Renal cortex interstitium (tissue), 11 donors: ENCODE results near the gene PLA2G2C. TPM values are rescaled to one million over a fixed set of nuclear protein-coding genes. Genes with fewer than 3 reads are reported as not detected.
"Not testable (repeated sequence)": the region's sequence is repeated elsewhere in the genome, so short reads cannot be mapped to it uniquely, and the experiment has no call there.

ENCODE experiments used
- DNase-seq, 11 donors: peaks; one replicate each; pipeline ENCODE4 v3.0.0-alpha.2; 2013; ENCODE audit warnings: low read depth in 9 of 11, low spot score in 4 of 11; ENCODE audit errors: extremely low read depth in 1 of 11
- polyA plus RNA-seq, 3 donors: library from polyadenylated mRNA; unstranded; fragments of 120-200 nt; gene quantifications; one replicate each; pipeline ENCODE4 v1.2.1, GENCODE V29; 2013; ENCODE audit not compliant: insufficient read length in 3 of 3

PLA2G2C gene
- polyA plus RNA-seq, 3 donors, result 0.11 to 0.33 TPM; not detected in 1

DNA sequence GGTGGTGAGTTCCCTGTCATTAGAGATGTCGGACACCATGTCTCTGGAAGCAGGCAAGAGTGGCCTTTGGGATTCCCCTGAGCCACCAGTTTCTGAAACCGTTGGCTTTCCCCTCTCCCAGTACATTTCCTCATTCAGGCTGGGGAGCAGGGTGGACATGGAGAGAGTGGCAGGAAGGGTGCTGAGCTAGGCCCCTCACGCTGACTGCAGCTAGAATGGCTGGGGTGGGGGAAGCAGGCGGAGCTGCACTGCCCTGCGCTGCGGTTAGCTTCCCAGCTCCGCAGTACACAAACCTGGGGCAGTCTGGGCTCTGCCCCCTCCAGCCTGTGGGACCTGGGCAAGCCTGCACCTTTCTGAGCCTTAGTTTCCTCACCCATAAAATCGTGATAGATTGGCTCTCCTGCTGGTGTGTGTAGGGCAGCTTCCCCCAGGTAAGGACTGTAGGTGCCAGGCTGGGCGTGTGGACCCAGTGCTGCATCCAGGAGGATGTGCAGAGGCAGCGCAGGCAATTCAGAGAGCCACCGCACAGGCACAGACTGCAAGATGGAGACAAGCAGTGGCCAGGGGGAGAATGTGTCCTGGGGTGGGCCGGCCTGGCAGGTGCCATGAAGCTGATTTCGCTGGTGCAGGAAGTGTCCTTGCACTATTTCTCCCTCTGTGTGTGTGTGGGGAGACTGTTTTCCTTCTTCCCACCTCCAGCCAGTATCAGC lies 44.2 kb downstream of the PLA2G2C start:
- no peak for DNase-seq

DNA sequence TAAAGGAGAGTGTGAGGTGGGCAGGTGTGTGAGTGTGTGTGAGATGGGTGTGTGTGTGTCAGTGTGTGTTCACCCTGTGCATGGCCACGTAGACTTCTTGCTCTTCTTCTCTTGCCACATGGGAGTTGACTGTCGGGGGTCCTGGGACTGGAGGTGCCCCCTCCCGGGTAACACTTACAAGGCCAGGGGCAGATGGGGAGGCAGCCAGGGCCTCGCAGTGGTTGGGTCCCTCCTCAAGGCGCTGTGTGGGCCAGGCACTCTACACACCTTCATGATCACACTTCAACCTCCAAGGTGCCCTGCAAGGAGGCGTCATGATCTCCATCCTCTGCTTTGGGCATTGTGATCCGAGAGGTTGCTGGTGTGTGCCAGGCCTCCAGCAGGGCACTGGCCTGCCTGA lies 44.9 kb downstream of the PLA2G2C start:
- DNase-seq, result no peak

DNA sequence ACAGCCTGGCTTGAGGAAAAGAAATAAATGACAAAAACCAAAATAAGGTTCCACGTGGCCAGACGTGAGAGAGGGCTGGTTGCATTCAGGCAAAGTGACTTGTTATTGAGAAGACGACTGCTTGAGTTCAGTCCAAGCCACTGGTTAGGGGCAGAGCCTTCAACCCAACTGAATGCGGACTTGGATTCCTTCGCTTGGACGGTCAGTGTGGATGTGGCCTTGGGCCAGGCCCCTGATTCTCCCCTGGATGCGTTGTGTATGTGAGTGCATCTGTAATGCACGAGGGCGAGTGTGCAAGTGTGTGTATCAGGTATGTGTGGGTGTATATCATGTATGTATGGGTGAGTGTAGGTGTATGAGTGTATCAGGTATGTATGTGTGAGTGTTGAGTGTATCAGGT lies 45.3 kb downstream of the PLA2G2C start:
- DNase-seq, result no peak

DNA sequence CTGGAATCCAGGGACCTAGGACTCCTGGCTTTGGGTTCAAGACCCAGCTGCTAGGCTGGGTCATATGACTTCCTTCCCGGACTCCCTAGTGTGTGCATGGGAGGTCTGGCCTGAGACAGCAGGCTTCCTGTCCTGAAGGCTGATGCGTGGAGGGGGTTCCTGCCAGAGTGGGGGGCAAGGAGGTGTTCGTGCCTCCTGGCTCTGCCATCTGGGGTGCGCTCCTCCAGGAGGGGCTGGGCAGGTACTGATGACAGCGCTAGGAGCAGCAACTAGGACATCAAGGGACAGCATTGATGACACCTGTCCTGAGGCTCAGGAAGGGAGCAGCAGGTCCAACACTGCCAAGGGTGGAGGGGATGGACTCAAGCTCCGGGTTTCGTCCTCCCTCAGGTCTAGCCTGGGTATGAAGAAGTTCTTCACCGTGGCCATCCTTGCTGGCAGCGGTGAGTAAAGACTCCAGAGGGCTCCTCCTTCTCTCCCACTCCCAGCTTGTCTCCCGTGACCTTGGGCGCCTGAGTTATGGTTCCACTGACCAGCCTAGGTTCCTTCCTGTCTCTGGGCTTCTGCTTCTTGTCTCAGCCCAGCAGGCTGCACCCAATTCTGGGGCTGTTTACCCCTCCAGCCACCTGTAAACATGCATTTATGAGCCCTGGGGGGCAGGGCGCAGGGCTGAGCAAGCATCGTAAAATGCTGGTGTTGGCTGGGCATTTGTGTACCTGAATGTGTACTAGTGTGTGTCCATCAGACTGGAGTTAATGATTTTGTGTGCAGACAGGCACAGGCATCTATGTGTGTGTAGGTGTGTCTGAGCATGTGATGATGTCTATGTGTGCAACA lies 46.3 kb downstream of the PLA2G2C start:
- no peak for DNase-seq

DNA sequence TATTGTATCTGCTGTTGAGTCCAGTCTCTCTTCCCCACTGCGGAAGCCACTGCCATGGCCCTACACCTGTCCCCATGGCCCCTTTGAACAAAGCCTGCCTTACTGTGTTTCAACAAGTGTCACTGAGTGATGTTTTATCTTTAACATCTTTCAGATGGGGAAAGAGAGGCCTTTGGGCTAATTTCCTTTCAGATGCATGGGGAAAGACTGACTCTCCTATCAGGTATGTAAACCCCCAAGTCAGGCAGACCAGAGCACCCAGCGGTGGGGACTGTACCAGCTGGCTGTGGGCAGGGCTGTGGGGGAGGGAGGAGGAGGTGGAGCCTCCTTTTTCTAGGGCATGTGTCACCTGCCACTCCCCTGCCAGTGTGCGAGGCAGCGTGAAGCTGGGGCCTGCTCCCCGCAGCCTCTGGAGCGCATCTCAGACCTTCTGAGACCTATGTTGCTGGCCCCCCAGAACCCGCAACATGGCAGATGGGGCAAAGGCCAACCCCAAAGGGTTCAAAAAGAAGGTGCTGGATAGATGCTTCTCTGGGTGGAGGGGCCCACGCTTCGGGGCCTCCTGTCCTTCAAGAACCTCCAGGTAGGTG lies 47.3 kb downstream of the PLA2G2C start, which contains the start of gene PLA2G2F:
Gene PLA2G2F, plus strand, starts transcription at position 363 of the 590 bp plus-strand sequence. Its CDS starts 105 bp downstream, at position 468.
- DNase-seq, result no peak

DNA sequence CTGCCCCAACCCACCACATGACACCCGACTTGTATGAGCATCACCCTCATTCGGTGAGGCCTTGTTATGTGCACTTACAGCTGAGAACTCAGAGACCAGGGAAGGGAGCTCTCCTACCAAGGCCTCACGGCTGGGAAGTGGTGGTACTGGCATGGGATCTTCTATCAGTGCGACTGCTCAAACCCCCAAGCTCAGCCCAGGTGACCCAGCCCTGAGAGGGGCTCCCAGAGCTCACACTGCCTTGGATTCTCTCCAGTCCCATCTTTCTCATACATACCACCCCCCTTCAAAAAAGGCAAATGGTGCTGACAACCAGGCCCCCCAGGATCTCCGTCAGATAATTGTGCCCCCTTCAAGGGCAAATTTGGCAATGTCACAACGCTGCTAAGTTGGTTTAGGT lies 48.0 kb downstream of the PLA2G2C start:
- no peak for DNase-seq

DNA sequence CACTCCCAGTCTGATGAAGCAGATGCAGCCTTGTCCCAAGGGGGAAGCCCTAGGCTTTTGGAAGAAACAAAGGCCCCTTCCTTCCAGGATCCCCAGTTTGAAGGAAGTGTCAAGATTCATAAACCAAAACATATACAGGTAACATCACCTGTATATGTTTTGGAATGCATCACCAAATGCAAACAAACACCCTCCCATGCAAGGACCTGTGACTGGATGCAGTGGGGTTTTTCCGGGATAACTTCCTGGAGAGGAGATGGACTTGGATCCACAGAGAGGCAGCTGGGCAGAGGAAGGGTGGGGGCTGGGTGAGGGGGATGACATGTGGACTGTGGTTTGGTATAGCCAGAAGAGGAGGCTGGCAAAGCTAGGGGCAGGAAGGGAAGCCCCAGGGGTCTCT lies 48.7 kb downstream of the PLA2G2C start:
- no peak for DNase-seq

DNA sequence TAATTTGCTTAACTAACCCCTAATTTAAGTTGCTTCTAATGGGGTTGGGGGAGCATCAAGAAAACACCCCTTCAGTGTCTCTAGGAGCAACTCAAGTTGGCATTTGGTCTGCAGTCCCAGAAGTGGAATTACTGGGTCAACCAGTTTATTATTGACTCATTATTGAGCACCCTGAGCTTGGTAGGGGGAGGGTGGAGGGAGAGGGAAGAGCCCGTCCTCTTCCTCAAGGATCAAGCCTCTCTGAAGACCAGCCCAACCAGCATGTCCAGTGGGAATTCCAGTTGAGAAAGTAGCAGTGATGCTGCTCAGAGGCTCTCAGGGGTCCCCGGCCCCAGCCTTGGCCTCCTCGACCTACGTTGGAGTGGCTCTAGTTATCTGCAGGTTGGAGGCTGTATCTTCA lies 49.3 kb downstream of the PLA2G2C start:
- no peak for DNase-seq

DNA sequence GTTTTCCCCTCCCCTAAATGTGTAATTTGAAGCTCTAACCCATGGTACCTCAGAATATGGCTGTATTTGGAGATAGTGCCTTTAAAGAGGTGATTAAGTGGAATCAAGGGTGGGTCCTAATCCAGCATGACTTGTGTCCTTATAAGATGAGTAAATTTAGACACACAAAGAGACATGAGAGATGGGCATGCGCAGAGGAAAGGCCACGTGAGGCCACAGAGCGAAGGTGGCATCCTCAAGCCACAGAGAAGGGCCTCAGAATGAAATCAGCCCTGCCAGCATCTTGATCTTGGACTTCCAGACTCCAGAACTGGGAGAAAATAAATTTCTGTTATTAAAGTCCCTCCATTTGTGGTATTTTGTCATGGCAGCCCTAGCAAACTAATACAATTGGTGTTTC lies 50.1 kb downstream of the PLA2G2C start:
- DNase-seq, result no peak

DNA sequence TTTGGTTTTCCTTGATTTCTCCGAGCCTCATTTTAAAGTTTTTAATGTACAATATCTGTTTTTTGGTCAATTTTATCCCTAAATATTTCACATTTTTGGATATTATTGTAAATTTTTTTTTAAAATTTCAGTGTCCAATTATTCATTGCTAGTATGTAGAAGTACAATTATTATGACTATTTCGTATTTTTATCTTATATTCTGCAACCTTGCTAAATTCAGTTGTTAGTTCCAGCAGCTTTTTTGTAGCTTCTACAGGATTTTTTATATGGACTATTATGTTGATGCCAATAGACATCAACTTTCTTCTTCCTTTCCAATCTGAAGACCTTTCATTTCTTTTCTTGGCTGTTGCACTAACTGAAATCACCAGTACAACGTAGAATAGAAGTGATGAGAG lies 51.3 kb downstream of the PLA2G2C start:
- DNase-seq, result no peak

DNA sequence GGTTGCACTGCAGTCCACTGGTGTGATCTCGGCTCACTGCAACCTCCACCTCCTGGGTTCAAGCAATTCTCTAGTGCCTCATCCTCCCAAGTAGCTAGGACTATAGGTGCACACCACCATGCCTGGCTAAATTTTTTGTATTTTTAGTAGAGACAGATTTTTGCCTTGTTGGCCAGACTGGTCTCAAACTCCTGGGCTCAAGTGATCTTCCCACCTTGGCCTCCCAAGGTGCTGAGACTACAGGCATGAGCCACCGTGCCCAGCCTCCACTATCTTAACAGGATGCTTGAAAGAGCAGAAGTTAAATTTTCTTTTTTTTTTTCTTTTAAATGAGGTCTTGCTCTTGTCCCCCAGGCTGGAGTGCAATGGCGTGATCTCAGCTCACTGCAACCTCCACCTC lies 55.8 kb downstream of the PLA2G2C start:
- not testable (repeated sequence) for DNase-seq

DNA sequence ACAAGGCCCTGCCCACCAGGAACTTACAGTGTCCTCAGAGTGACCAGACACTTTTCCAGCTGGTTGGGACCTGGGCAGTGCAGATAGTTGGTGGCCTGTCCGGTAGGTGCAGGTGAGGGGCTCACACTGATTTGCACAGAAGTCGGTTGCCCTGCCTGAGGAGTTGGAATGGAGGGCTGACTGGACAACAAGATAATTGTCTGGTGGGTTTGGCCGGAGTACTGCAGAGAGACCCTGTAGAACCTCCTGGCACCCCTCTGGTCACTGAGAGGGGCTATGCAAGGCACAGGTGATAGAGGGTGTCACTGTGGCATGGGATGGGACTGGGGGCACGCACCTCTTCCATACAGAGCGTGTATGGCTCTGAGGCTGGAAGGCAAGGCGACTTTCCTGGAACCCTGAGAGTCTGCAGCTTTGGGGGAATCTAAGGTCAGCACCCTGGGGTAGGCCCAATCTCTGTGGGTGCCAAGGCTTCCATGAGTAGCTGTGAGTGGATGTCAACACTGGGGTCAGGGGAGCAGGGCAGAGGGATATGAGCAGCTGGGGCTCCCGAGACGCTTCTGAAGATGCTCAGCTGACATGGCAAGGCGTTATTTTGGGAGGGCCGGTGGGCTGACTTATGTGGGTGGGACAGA lies 59.4 kb downstream of the PLA2G2C start:
- no peak for DNase-seq

DNA sequence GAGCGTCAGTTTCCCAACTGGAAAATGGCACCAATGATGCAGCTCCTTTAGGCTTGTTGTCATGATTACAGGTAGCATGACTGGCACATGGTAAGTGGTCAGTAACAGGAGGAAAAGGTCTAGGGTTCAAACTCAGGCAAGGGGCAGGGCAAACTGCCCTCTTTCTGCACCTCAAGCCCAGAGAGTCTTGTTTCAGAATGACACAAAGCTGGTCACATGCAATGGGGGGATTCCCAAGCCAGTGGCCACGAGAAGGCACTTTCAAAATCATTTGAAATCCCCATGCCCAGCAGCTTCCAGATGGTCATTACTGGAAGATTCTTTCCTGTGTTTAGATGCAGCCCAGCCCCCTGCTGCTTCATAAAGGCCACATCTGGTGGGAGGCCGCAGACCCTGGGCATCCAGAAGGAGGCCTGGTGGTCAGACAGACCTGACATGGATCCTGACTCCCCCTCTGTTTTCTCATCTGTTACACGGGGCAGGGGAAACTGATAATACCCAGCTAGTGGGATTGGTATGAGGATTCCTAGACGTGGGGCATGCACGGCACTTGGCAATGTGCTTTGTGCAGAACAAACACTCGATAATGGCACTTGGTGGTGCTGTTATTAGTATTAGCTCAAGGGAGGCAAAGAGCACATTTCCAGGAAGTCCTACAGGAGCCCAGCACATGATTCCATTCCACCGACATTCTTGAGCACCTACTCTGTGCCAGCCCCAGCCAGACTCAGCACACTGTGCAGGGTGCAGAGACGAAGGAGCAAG lies 60.1 kb downstream of the PLA2G2C start:
- no peak for DNase-seq

DNA sequence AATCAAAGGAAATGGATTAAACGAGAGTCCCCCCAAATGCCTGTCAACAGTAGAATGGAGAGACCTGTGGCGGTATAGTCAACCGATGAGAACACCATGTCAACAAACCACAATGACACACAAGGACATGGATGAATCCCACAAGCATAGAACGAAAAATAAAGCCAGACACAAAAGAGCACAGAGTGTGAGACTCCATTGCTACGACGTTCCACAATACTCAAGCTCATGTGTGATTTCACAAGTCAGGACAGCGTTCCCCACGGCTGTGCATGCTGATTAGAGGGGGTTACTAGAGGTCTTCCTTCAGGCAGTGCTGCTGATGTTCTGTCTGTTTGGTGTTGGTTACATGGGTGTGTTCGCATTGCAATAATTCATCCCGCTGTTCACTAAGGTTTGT lies 61.2 kb downstream of the PLA2G2C start:
- no peak for DNase-seq

DNA sequence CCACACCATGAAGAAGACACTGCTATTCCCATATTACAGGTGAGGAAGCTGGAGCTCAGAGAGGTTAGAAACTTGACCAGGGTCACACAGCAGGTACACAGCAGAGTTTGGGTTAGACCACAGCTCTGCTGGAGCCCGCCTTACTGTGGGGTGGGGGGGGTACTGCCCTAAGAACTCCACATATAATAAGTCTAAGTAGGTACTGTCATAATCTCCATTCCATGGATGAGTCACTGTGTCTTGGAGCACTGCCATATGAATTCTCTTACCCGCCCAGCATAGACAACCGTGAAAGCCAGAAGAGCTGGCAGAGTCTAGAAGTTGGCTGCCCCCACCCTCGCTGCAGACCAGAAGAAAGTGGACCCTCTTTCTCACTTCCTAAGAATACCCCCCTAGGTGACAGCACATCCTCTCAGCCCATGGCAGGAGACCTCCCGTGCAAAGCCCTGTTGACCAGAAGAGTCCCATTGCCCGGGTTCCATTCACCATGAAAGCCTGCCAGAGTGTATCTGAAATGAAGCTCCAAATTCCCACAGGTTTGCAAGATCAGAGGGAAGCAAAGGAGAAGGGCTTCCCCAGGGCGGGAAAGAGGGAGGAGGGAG lies 61.8 kb downstream of the PLA2G2C start:
- DNase-seq, result no peak

DNA sequence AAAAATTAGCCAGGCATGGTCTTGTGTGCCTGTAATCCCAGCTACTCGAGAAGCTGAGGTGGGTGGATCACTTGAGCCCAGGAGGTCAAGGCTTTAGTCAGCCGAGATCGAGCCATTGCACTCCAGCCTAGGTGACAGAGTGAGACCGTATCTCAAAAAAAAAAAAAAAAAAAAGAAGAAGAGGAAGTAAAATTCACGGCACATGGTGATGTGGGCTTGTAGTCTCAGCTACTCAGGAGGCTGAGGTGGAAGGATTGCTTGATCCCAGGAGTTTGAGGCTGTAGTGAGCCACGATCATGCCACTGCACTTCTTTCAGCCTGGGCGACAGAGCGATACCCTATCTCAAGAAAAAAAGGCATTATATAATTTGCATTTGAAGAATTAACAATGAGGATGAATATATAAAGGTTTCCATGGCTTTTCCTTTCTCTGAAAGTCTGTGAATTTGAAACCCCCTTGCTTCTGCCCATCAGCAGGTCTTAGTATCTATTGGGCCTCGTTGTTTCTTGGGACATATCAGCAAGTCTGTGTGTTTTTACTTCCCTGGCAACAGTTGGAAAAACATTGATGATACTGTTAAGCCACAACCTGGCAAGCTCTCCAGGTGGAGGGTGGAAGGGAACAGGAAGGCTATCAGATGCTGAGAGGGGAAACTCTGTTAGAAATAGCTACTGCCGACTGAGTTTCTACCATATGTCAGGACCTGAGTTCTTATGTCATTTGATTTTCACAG lies 62.4 kb downstream of the PLA2G2C start:
- DNase-seq, result no peak

DNA sequence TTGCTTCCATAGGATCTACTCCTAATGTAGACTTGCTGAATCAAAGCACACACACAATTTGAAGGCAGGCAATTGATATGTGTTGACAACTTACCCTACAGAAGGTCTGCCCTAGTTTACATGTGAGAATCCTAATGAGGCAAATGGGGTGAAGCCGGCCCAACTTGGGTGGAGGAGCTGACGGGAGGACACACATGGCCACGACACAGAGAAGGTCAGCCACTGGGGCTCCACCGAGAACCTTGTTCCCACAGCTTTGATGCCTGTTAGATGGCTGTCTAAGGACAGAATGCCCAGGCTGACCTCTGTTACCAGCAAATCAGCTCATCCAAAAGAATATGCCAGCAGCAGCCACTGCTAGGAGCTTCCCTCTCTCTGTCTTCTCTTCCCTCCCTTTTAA lies 65.5 kb downstream of the PLA2G2C start:
- DNase-seq, result no peak

DNA sequence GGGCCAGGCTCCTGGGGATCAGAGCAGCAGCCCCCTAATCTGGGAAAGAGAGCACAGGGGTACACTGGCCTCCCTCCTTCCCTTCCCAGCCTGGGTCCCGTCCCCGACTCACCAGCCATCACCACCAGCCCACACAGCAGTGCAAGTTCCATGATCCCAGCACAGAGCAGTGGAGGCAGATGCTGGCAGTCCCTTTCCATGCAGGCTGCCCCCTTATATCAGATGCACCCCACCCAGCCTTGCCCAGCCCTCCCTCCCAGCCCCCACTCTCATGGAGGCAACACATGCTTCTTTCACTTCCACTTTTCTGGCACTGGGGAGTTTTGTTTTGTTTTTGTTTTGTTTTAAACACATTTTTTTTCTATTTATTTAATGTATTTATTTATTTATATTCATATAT lies 67.0 kb downstream of the PLA2G2C start, which contains the start of gene PLA2G2D:
Gene PLA2G2D, minus strand, starts transcription at position 190 of the 400 bp plus-strand sequence. Its CDS starts 38 bp downstream, at position 152.
- no peak for DNase-seq
